Trophoblast cell (in vitro differentiated cells and primary cell): ENCODE measurements around the gene PAEP.

Source experiments
- DNase-seq, 2 donors: peaks; one replicate each; pipeline ENCODE4 v3.0.0-alpha.2; 2016
- H2AFZ ChIP-seq: 2 replicates; pipeline ENCODE4 v1.6.1; 2013; ENCODE audit warnings: low read length, moderate library complexity, mild to moderate bottlenecking; ENCODE audit not compliant: insufficient read depth, poor library complexity
- H2AK5ac ChIP-seq: 2 replicates; pipeline ENCODE4 v1.6.1; 2013; ENCODE audit warnings: mild to moderate bottlenecking, low read length
- H2BK120ac ChIP-seq: 2 replicates; pipeline ENCODE4 v1.6.1; 2013; ENCODE audit warnings: low read length, mild to moderate bottlenecking, moderate library complexity; ENCODE audit not compliant: insufficient read depth, poor library complexity
- H2BK12ac ChIP-seq: 2 replicates; pipeline ENCODE4 v1.6.1; 2013; ENCODE audit warnings: mild to moderate bottlenecking, low read length, moderate library complexity
- H2BK5ac ChIP-seq: 2 replicates; pipeline ENCODE4 v1.6.1; 2013; ENCODE audit warnings: low read length, low read depth, moderate library complexity, mild to moderate bottlenecking; ENCODE audit not compliant: poor library complexity
- H3K14ac ChIP-seq: 2 replicates; pipeline ENCODE4 v1.6.1; 2013; ENCODE audit warnings: mild to moderate bottlenecking, low read length
- H3K18ac ChIP-seq: 2 replicates; pipeline ENCODE4 v1.6.1; 2013; ENCODE audit warnings: mild to moderate bottlenecking, low read length
- H3K23ac ChIP-seq: 2 replicates; pipeline ENCODE4 v1.6.1; 2013; ENCODE audit warnings: low read length
- H3K27ac ChIP-seq: 2 replicates; pipeline ENCODE4 v1.5.1; 2013; ENCODE audit warnings: low read depth, mild to moderate bottlenecking, inconsistent platforms, low read length, moderate library complexity
- H3K27me3 ChIP-seq: 2 replicates; pipeline ENCODE4 v1.6.1; 2013; ENCODE audit warnings: inconsistent platforms, mild to moderate bottlenecking, low read length, moderate library complexity; ENCODE audit not compliant: insufficient read depth
- H3K36me3 ChIP-seq, 2 experiments: 1 replicate in 1 of 2; 2 replicates in 1 of 2; pipeline ENCODE4 v1.6.1; 2013; ENCODE audit warnings: low read length in 2 of 2, mild to moderate bottlenecking in 2 of 2, moderate library complexity in 1 of 2; ENCODE audit not compliant: insufficient read depth in 2 of 2, control insufficient read depth in 1 of 2
- H3K4ac ChIP-seq: 2 replicates; pipeline ENCODE4 v1.6.1; 2013; ENCODE audit warnings: low read depth, mild to moderate bottlenecking, low read length, moderate library complexity
- H3K4me1 ChIP-seq, 2 experiments: 1 replicate in 1 of 2; 2 replicates in 1 of 2; pipeline ENCODE4 v1.6.1; 2013; ENCODE audit warnings: low read length in 2 of 2, mild to moderate bottlenecking in 2 of 2, moderate library complexity in 1 of 2; ENCODE audit not compliant: insufficient read depth in 2 of 2, control insufficient read depth in 1 of 2
- H3K4me2 ChIP-seq: 2 replicates; pipeline ENCODE4 v1.6.1; 2013; ENCODE audit warnings: inconsistent platforms, mild to moderate bottlenecking, low read length, moderate library complexity
- H3K4me3 ChIP-seq: 2 replicates; pipeline ENCODE4 v1.5.1; 2013; ENCODE audit warnings: mild to moderate bottlenecking, low read depth, low read length, inconsistent platforms
- H3K79me1 ChIP-seq: one replicate; pipeline ENCODE4 v1.6.1; 2013; ENCODE audit warnings: low read length
- H3K79me2 ChIP-seq: 2 replicates; pipeline ENCODE4 v1.6.1; 2013; ENCODE audit warnings: low read length, mild to moderate bottlenecking; ENCODE audit not compliant: control insufficient read depth, insufficient read depth, poor library complexity
- H3K9ac ChIP-seq: 2 replicates; pipeline ENCODE4 v1.6.1; 2013; ENCODE audit warnings: mild to moderate bottlenecking, low read length
- H3K9me3 ChIP-seq: 2 replicates; pipeline ENCODE4 v1.6.1; 2013; ENCODE audit warnings: low read depth, mild to moderate bottlenecking, control low read depth, inconsistent platforms, low read length; ENCODE audit not compliant: insufficient read depth
- H4K12ac ChIP-seq: 2 replicates; pipeline ENCODE4 v1.6.1; 2013; ENCODE audit warnings: low read depth, mild to moderate bottlenecking, low read length, moderate library complexity
- H4K8ac ChIP-seq: 2 replicates; pipeline ENCODE4 v1.6.1; 2013; ENCODE audit warnings: low read depth, mild to moderate bottlenecking, low read length, moderate library complexity
- H4K91ac ChIP-seq: one replicate; pipeline ENCODE4 v1.6.1; 2013; ENCODE audit warnings: low read depth, mild to moderate bottlenecking, low read length, moderate library complexity
- WGBS: extraction: QIAGEN DNeasy Blood & Tissue Kit; methylation state at CpG from one replicate; pipeline ENCODE4 v1.1.7; 2013; ENCODE audit warnings: missing lambda C conversion rate; ENCODE audit not compliant: insufficient read length, insufficient coverage; ENCODE audit errors: extremely low coverage; 5-methylcytosine and 5-hydroxymethylcytosine counted together

PAEP gene

DNA sequence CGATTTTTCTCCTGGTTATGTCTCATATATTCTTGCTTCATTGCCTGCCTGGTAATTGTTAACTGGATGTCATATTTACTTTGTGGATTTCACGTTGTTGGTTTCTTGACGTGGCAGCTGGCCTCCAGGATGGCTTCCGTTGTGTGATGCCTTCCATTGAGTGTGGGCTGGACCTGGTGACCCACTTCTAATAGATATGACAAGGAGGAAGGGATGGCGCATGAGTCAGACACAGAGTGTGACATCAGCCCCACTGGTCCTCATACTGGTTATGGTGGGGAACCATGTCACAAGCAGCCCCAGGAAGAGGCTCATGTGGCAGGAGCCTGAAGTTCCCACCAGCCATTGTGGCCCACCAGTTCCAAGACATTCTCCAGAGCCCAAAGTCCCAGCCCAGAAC is 6.4 kb upstream of the PAEP start:
- DNase-seq, result no peak
- no peak overlapping the region for H3K14ac ChIP-seq
- H2BK120ac ChIP-seq, result no peak overlapping the region
- no peak overlapping the region for H4K91ac ChIP-seq
- no peak overlapping the region for H3K4me3 ChIP-seq
- H2AFZ ChIP-seq, result no peak overlapping the region
- no peak overlapping the region for H4K8ac ChIP-seq
- H4K12ac ChIP-seq, result no peak overlapping the region
- H3K4ac ChIP-seq, result no peak overlapping the region
- no peak overlapping the region for H2BK5ac ChIP-seq
- H3K23ac ChIP-seq, result no peak overlapping the region
- H3K27ac ChIP-seq, result no peak overlapping the region
- H3K27me3 ChIP-seq, result no peaks in the 10 kb centered on the region
- H3K9ac ChIP-seq, result no peak overlapping the region
- H3K18ac ChIP-seq, result no peak overlapping the region
- H3K9me3 ChIP-seq, result peaks cover 3% of the 10 kb centered on the region
- H2AK5ac ChIP-seq, result no peak overlapping the region
- H3K79me1 ChIP-seq, result peaks cover 3% of the 10 kb centered on the region
- no peak overlapping the region for H3K4me2 ChIP-seq
- H3K36me3 ChIP-seq, result no peaks in the 10 kb centered on the region
- H3K79me2 ChIP-seq, result no peaks in the 10 kb centered on the region
- WGBS, result no CpG with 5 or more reads among the region's 5 CpGs
- peaks cover 0 to 3% of the 10 kb centered on the region in 2 experiments for H3K4me1 ChIP-seq
- no peak overlapping the region for H2BK12ac ChIP-seq

DNA sequence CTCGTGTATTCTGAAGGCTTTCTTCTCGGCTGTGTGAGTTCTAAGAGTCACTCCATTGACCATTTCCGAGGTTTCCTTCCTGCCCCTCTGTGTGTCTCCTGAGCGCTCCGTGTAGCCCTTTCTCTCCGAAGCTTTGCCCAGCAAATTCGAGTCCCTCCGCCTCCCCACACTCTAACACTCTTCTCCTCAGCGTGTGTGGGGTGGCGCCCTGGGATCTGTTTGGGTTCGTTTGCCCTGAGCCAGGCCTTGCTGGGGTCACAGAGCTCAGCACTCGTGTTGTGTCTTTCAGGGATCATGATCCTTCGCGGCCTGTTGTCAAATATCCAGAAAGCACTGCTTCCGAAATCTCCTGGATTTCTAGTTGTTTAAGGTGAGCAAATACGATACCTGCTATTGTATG is 5.6 kb upstream of the PAEP start:
- Histone ChIP-seq H2BK12ac (peak overlapping the region; percentile 18), H3K27me3 (no peaks in the 10 kb centered on the region), H3K4ac (no peak overlapping the region), H2BK5ac (no peak overlapping the region), H4K91ac (peak overlapping the region; percentile 13), H3K36me3 (no peaks in the 10 kb centered on the region), H3K27ac (no peak overlapping the region), H3K23ac (no peak overlapping the region), H4K12ac (no peak overlapping the region), H2BK120ac (no peak overlapping the region), H3K9ac (no peak overlapping the region), H3K9me3 (peaks cover 3% of the 10 kb centered on the region), H2AK5ac (no peak overlapping the region), H2AFZ (no peak overlapping the region), H3K14ac (no peak overlapping the region), H3K18ac (no peak overlapping the region), H3K79me2 (no peaks in the 10 kb centered on the region), H4K8ac (no peak overlapping the region), H3K79me1 (peaks cover 3% of the 10 kb centered on the region), H3K4me3 (no peak overlapping the region), H3K4me2 (no peak overlapping the region), H3K4me1 (peaks cover 5 to 8% of the 10 kb centered on the region in 2 experiments)
- no CpG with 5 or more reads among the region's 16 CpGs for WGBS
- no peak for DNase-seq

DNA sequence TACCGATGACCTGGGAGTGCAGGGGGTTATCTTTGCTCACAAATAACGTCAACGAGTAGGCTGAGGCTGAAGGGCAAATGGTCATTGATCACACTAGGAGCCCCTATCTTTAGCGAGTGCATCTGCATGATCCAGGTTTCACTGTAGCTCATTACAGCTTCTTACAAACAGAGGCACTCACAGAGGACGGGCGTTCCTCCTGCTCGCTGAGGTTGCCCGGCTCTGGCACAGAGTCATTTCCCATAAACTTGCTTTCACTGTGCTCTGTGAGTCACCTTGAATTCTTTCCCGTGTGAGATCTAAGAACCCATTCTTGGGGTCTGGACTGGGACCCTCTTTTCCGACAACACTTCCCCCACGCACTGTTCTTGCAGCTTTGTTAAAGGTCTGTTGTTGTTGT is 1.9 kb upstream of the PAEP start:
- Histone ChIP-seq H3K18ac (no peak overlapping the region), H2BK120ac (no peak overlapping the region), H3K27ac (no peak overlapping the region), H3K79me2 (peaks cover 3% of the 10 kb centered on the region), H2AFZ (no peak overlapping the region), H4K8ac (no peak overlapping the region), H3K27me3 (no peaks in the 10 kb centered on the region), H4K91ac (peak overlapping the region; percentile 25), H3K79me1 (peaks cover 10% of the 10 kb centered on the region), H2BK5ac (no peak overlapping the region), H3K14ac (peak overlapping the region; percentile 30), H3K9ac (peak overlapping the region; percentile 11), H3K36me3 (no peaks in the 10 kb centered on the region), H3K4ac (no peak overlapping the region), H3K23ac (no peak overlapping the region), H2AK5ac (no peak overlapping the region), H3K4me2 (no peak overlapping the region), H3K4me1 (peaks cover 12 to 16% of the 10 kb centered on the region in 2 experiments), H2BK12ac (peak overlapping the region; percentile 30), H3K9me3 (peaks cover 5% of the 10 kb centered on the region), H4K12ac (no peak overlapping the region), H3K4me3 (no peak overlapping the region)
- no CpG with 5 or more reads among the region's 11 CpGs for WGBS
- no peak for DNase-seq

DNA sequence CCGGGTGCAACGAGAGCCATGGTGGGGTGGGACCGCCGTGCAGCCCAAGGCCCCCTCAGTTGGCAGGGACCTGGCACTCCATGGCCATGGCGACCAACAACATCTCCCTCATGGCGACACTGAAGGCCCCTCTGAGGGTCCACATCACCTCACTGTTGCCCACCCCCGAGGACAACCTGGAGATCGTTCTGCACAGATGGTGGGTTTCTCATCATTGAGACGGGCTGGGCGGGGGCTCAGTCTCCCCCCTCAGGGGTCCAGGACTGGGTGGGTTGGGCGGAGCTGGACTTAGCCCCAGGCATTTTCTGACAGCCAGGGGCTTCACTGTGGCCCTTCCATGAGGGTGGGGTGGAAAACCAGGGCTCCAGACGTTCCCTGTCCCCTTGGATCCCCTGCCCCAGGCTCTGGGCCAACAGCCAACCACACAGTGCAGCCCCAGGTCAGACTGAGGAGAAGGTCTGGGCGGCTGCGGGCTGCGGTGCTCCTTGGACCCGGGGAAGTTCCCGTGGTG is 734 bp downstream of the PAEP start:
- no peak overlapping the region for H2BK12ac ChIP-seq
- peaks cover 12 to 16% of the 10 kb centered on the region in 2 experiments for H3K4me1 ChIP-seq
- H3K27me3 ChIP-seq, result no peaks in the 10 kb centered on the region
- peaks cover 3% of the 10 kb centered on the region for H3K79me2 ChIP-seq
- H3K9ac ChIP-seq, result no peak overlapping the region
- no peak overlapping the region for H2AFZ ChIP-seq
- no peak for DNase-seq
- no peak overlapping the region for H4K91ac ChIP-seq
- H2BK120ac ChIP-seq, result no peak overlapping the region
- H2AK5ac ChIP-seq, result peak overlapping the region; percentile 42
- no CpG with 5 or more reads among the region's 17 CpGs for WGBS
- H4K12ac ChIP-seq, result no peak overlapping the region
- no peak overlapping the region for H4K8ac ChIP-seq
- no peak overlapping the region for H3K4ac ChIP-seq
- H3K4me2 ChIP-seq, result no peak overlapping the region
- no peak overlapping the region for H3K14ac ChIP-seq
- peaks cover 10% of the 10 kb centered on the region for H3K79me1 ChIP-seq
- no peak overlapping the region for H3K18ac ChIP-seq
- H2BK5ac ChIP-seq, result no peak overlapping the region
- H3K4me3 ChIP-seq, result no peak overlapping the region
- no peak overlapping the region for H3K27ac ChIP-seq
- H3K9me3 ChIP-seq, result peaks cover 2% of the 10 kb centered on the region
- H3K23ac ChIP-seq, result no peak overlapping the region
- no peaks in the 10 kb centered on the region for H3K36me3 ChIP-seq
